NAMALWA (cell line): ENCODE measurements around the gene TNPO2.

Experiments
- DNase-seq: peaks from one replicate; pipeline ENCODE4 v3.0.0-alpha.2; 2015; ENCODE audit warnings: low spot score

Gene TNPO2

DNA sequence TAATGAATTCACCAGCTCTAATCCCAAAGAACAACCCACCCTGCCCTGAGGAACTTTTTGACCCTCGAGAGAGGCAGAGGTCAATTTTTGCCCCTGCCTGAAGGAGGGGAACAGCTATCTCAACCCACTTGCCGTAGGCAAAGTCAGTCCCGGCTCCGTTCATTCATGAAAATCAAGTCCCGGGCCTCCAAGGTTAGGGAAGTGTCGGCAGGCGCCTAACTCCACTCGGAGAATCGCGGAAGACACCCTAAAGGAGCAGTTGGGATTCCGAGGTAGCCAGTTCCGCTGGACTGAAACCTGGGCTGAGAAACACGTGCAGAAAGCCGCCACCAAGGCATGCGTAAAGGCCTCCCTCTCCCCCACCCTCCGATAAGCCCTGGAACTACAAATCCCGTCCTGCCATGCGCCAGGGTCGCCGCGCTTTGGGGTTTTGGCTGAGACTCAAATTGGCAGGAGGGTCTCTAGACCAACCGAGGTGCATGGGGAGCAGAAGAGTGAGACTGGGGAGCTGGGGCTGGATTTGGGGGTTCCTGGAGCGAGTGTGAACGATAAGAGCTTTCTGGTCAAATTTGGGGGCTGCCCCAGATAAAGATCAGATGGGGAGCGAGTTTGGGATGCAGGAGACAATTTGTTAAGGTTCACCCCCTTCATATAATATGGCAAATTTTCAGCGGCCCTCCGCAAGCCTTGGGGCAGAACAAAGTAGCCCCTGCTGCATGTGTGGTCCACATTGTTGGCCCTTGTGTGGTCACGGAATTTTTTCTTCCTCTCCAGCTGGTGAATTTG, at the start of gene TNPO2:
TSS of gene TNPO2 (minus strand) at position 292 of the 786 bp plus-strand sequence. CDS start 2,955 bp downstream, outside the sequence.
- peak; percentile 91 for DNase-seq

- DNase-seq, result no peak
Observed at GRCh38 chr19:12772323-12772722, 48.6 kb upstream of the TNPO2 start.

- no peak for DNase-seq
Observed at GRCh38 chr19:12770922-12771321, 47.2 kb upstream of the TNPO2 start.

- DNase-seq, result peak; percentile 76
Observed at GRCh38 chr19:12769689-12770088, 46.0 kb upstream of the TNPO2 start.

- no peak for DNase-seq
Observed at GRCh38 chr19:12767666-12768065, 43.9 kb upstream of the TNPO2 start.

- DNase-seq, result no peak
Observed at GRCh38 chr19:12767150-12767549, 43.4 kb upstream of the TNPO2 start.

DNA sequence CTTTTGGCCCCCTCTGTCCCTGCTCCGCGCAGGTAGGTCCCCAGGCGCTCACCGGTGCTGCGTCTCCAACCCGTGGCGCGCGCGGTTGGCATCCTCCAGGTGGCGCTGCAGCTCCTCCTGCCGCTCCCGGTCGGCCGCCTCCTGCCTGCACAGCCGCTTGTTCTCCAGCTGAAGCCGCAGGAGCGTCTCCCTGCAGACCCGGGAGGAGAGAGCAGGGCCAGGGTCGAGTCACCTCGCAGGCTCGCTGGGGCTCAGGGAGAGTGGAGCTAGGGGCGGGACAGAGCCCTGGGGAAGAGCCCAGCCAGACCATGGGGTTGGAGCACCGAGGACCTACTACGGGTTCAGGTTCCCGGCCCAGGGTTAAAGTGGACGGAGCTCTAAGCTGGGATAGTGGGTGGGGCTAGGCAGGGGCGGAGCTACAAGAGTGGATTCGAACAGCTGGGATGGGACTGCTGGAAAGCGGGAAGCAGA, 42.4 kb upstream of the TNPO2 start:
- peak; percentile 69 for DNase-seq

- no peak for DNase-seq
Observed at GRCh38 chr19:12764698-12765097, 41.0 kb upstream of the TNPO2 start.

GRCh38 chr19:12763100-12763499, 39.4 kb upstream of the TNPO2 start:
- no peak for DNase-seq

DNA sequence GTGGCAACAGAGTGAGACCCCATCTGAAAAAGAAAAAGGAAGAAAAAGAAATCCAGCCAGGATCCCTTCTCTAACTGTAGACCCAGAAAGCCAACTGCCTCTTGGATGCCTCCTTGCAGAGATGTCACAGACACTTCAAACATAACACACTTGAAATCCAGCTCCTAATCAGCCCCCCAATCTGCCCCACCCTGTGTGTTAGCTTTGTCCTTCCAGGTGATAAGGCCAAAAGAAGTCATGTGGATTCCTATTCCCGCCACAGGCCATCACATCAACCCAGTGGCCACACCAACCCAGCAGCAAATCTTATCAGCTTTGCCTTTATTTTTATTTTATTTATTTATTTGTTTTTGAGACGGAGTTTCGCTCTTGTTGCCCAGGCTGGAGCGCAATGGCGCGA, 36.0 kb upstream of the TNPO2 start:
- no peak for DNase-seq

DNA sequence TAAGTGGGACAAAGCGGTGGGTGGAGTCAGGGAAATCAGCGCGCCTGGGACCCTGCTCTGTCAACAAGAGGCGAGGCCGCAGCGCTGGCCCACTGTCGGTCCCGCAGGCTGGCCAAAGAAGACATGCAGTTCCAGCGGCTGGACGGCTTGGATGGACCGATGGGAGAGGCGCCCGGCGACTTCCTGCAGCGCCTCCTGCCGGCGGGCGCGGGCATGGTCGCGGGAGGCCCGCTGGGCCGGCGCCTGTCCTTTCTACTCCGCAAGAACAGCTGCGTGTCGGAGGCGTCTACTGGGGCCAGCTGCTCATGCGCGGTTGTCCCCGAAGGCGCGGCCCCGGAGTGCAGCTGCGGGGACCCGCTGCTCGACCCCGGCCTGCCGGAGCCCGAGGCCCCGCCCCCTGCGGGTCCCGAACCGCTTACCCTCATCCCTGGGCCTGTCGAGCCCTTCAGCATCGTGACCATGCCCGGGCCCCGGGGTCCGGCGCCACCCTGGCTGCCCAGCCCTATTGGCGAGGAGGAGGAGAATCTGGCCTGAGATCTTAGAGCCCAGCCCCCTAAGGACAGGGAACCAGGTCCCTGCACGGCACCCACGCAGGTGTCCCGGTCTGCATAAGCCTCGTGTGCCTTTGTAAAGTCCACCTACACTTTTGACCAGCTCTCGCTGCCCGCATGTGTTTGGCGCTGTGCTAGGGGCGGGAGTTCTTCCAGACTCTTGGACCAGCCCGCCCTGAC, 34.0 kb upstream of the TNPO2 start:
- peak; percentile 72 for DNase-seq

- no peak for DNase-seq
Observed at GRCh38 chr19:12756150-12756883, 32.6 kb upstream of the TNPO2 start.

GRCh38 chr19:12754465-12755196, 30.9 kb upstream of the TNPO2 start:
- DNase-seq, result no peak

- no peak for DNase-seq
Observed at GRCh38 chr19:12752056-12752781, 28.5 kb upstream of the TNPO2 start.

DNA sequence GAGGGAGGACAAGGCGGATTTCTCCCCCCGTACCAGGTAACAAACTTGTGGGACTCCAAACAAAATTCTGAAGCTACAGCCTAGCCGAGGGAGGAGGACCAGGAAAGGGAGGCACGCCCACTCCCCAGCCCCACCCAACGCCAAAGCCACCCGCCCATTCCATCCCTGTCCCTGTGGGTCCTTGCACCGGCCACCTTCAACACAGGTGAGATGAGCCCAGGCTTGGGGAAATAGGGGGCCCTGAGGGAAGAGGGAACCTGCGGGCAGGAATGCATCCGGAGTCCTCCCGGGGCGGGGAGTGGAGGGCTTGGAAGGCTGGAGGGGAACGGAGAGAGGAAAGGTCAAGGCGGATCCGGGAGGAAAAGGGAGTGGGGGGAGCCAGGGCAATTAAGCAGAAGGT, 27.9 kb upstream of the TNPO2 start, which contains the start of gene BEST2:
TSS of gene BEST2 (plus strand) at position 157 of the 400 bp plus-strand sequence. CDS start 802 bp downstream, outside the sequence.
- no peak for DNase-seq

GRCh38 chr19:12750851-12751250, 27.1 kb upstream of the TNPO2 start:
- DNase-seq, result no peak

GRCh38 chr19:12749938-12750521, 26.3 kb upstream of the TNPO2 start:
- no peak for DNase-seq

DNA sequence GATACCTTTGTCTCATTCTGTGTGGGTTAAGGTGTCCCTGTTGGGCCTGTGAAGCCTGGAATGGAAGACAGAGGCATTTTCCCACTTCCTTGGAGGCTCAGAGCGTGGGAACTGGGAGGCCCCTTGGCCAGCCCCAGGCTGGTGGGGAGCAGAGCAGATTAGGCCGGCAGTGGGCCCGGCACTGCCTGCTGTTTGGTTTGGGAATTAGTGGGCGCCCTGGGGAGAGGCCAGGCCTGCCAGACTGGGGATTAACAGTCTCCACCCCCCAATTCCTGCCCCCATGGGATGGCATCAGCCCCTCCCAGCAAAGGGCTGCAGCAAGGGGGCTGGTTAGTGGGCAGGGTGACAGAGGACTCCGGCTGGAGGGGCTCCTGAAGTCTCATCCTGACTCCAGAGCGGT, 24.8 kb upstream of the TNPO2 start:
- no peak for DNase-seq

GRCh38 chr19:12745166-12745897, 21.6 kb upstream of the TNPO2 start:
- no peak for DNase-seq

DNA sequence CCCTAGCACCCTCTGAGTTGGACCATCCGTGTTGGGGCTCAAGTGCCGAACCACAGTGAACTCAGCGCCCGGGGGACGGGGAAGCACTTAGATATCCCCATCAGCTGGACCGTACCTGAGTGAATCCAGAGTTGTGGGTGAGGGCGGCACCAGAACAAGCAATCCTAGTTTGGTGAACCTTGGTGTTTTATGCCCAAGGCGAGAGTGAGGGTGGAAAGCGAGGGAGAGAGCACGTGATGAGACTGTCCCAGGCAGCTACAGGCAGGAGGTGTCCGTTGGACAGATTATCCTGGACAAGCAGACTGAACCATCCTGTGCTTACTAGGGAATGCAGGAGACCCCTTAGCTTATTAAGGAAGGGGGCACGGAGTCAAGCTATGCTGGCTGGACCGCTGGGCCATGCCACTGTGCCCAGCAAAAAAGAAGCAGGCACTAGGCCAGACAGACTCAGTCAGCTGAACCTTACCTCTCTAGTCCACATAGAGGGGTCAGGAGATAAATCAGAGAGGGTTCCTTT, 14.2 kb upstream of the TNPO2 start:
- DNase-seq, result no peak
